Omental fat pad (tissue), 4 donors: ENCODE results near the gene ZNF804A. TPM values are rescaled to one million over a fixed set of nuclear protein-coding genes. Genes with fewer than 3 reads are reported as not detected.

Source experiments
- ATAC-seq: fragments of 150-250 bp; one replicate; pipeline ENCODE4 v1.9.1; 2016; ENCODE audit warnings: mild to moderate bottlenecking, moderate library complexity; ENCODE audit not compliant: low FRiP score
- DNase-seq: peaks from one replicate; pipeline ENCODE4 v3.0.0-alpha.2; 2019; ENCODE audit warnings: low spot score
- CTCF ChIP-seq, 3 donors: fragments of 450-650 bp; IDR thresholded peaks; one replicate each; pipeline ENCODE4 v1.5.1; 2016 to 2017; ENCODE audit warnings: antibody characterized with exemption in 3 of 3, mild to moderate bottlenecking in 3 of 3, moderate library complexity in 2 of 3
- total RNA-seq, 4 donors: library from RNA; depleted of rRNA; stranded (reverse); fragments of >200 nt; gene quantifications; one replicate each; pipeline ENCODE4 v1.1.0, GENCODE V29; 2016

The ZNF804A gene
- total RNA-seq, 4 donors from 2014 or later: 0.09 to 0.79 (median 0.60) TPM; not detected in 1

GRCh38 chr2:184692141-184692734, 93.9 kb downstream of the ZNF804A start:
- TF ChIP-seq CTCF (IDR thresholded peaks at IDR 0.05): no peak
- DNase-seq (no peak), ATAC-seq (no peak)

- DNase-seq: no peak
- TF ChIP-seq CTCF (IDR thresholded peaks at IDR 0.05): no peak
- no peak for ATAC-seq
Observed at GRCh38 chr2:184696644-184697043, 98.3 kb downstream of the ZNF804A start.

- no peak for DNase-seq
- no peak for TF ChIP-seq CTCF (IDR thresholded peaks at IDR 0.05)
- ATAC-seq: no peak
Observed at GRCh38 chr2:184698476-184698875, 100.1 kb downstream of the ZNF804A start.

- ATAC-seq: no peak
- no peak for DNase-seq
- TF ChIP-seq CTCF (IDR thresholded peaks at IDR 0.05): no peak
Observed at GRCh38 chr2:184721881-184722280, 123.6 kb downstream of the ZNF804A start.

- ATAC-seq: no peak
- DNase-seq: no peak
- TF ChIP-seq CTCF (IDR thresholded peaks at IDR 0.05): no peak
Observed at GRCh38 chr2:184727813-184728212, 129.5 kb downstream of the ZNF804A start.

GRCh38 chr2:184728411-184728810, 130.1 kb downstream of the ZNF804A start:
- no peak for TF ChIP-seq CTCF (IDR thresholded peaks at IDR 0.05)
- ATAC-seq (no peak), DNase-seq (no peak)

- no peak for DNase-seq
- no peak for ATAC-seq
Observed at GRCh38 chr2:184729581-184729980, 131.3 kb downstream of the ZNF804A start.

More at GRCh38 chr2:184729581-184729980, 131.3 kb downstream of the ZNF804A start:
- TF ChIP-seq CTCF (IDR thresholded peaks at IDR 0.05): no peak
